SK-N-SH treated with all-trans-retinoic acid at 6 μM for 48 hours (cell line): Measurements from ENCODE around the gene PTPRT.

Experiments
- ATAC-seq: fragments of 200-7000 bp; cut with Tn5 transposase; 3 replicates; pipeline ENCODE4 v1.9.1; 2020; ENCODE audit warnings: mild to moderate bottlenecking, moderate library complexity
- ARNTL ChIP-seq: fragments of 450-650 bp; formaldehyde crosslinking; IDR thresholded peaks from 2 replicates; pipeline ENCODE4 v1.5.0; 2020; ENCODE audit warnings: low read depth, mild to moderate bottlenecking, moderate library complexity, borderline replicate concordance
- BACH2 ChIP-seq: fragments of 250-450 bp; sonication (Bioruptor Pico); IDR thresholded peaks from 2 replicates; pipeline ENCODE4 v1.9.0; 2021; ENCODE audit warnings: mild to moderate bottlenecking, borderline replicate concordance
- CREB5 ChIP-seq: fragments of 250-450 bp; sonication (Bioruptor Pico); IDR thresholded peaks from 2 replicates; pipeline ENCODE4 v1.5.1; 2020; ENCODE audit warnings: low read depth, mild to moderate bottlenecking, moderate library complexity
- CSDC2 ChIP-seq: fragments of 250-450 bp; sonication (Bioruptor Pico); IDR thresholded peaks from 2 replicates; pipeline ENCODE4 v1.5.0; 2020; ENCODE audit warnings: mild to moderate bottlenecking, moderate library complexity
- CSRNP3 ChIP-seq: fragments of 250-450 bp; sonication (Bioruptor Pico); IDR thresholded peaks from 2 replicates; pipeline ENCODE4 v1.5.1; 2021; ENCODE audit warnings: mild to moderate bottlenecking, moderate library complexity
- ESRRG ChIP-seq: fragments of 250-450 bp; sonication (Bioruptor Pico); IDR thresholded peaks from 2 replicates; pipeline ENCODE4 v1.6.1; 2021; ENCODE audit warnings: mild to moderate bottlenecking
- GLIS3 ChIP-seq: fragments of 250-450 bp; sonication (Bioruptor Pico); IDR thresholded peaks from 2 replicates; pipeline ENCODE4 v1.5.0; 2020; ENCODE audit warnings: mild to moderate bottlenecking, moderate library complexity
- PATZ1 ChIP-seq: fragments of 250-450 bp; sonication (Bioruptor Pico); IDR thresholded peaks from 2 replicates; pipeline ENCODE4 v1.8.0; 2020; ENCODE audit warnings: mild to moderate bottlenecking, moderate library complexity, borderline replicate concordance
- POU6F1 ChIP-seq: fragments of 250-450 bp; sonication (Bioruptor Pico); IDR thresholded peaks from 2 replicates; pipeline ENCODE4 v1.8.0; 2021; ENCODE audit warnings: low read depth, mild to moderate bottlenecking, moderate library complexity, borderline replicate concordance
- PPARA ChIP-seq: fragments of 250-450 bp; sonication (Bioruptor Pico); IDR thresholded peaks from 2 replicates; pipeline ENCODE4 v1.5.0; 2020; ENCODE audit warnings: mild to moderate bottlenecking, borderline replicate concordance
- RARB ChIP-seq: fragments of 250-450 bp; sonication (Bioruptor Pico); IDR thresholded peaks from 2 replicates; pipeline ENCODE4 v1.8.0; 2021; ENCODE audit warnings: mild to moderate bottlenecking, moderate library complexity
- SNAI2 ChIP-seq: fragments of 250-450 bp; sonication (Bioruptor Pico); IDR thresholded peaks from 2 replicates; pipeline ENCODE4 v1.5.0; 2020; ENCODE audit warnings: mild to moderate bottlenecking, moderate library complexity
- TCF4 ChIP-seq: fragments of 250-450 bp; sonication (Bioruptor Pico); IDR thresholded peaks from 2 replicates; pipeline ENCODE4 v1.8.0; 2021; ENCODE audit warnings: mild to moderate bottlenecking, moderate library complexity, borderline replicate concordance
- TOX ChIP-seq: fragments of 250-450 bp; sonication (Bioruptor Pico); IDR thresholded peaks from 2 replicates; pipeline ENCODE4 v1.8.0; 2021; ENCODE audit warnings: mild to moderate bottlenecking, moderate library complexity, borderline replicate concordance
- TSHZ2 ChIP-seq: fragments of 250-450 bp; sonication (Bioruptor Pico); IDR thresholded peaks from 2 replicates; pipeline ENCODE4 v1.5.0; 2020; ENCODE audit warnings: mild to moderate bottlenecking, moderate library complexity
- ZC3H10 ChIP-seq: fragments of 250-450 bp; sonication (Bioruptor Pico); IDR thresholded peaks from 2 replicates; pipeline ENCODE4 v1.5.1; 2021; ENCODE audit warnings: mild to moderate bottlenecking, moderate library complexity
- ZFP3 ChIP-seq: fragments of 250-450 bp; sonication (Bioruptor Pico); IDR thresholded peaks from 2 replicates; pipeline ENCODE4 v1.5.0; 2020; ENCODE audit warnings: mild to moderate bottlenecking, moderate library complexity
- ZFP30 ChIP-seq: fragments of 450-650 bp; formaldehyde crosslinking; IDR thresholded peaks from 2 replicates; pipeline ENCODE4 v1.5.0; 2022; ENCODE audit warnings: mild to moderate bottlenecking, moderate library complexity
- ZNF565 ChIP-seq: fragments of 450-650 bp; formaldehyde crosslinking; conservative IDR thresholded peaks from 2 replicates; pipeline ENCODE4 v1.5.0; 2020; ENCODE audit warnings: low read depth, mild to moderate bottlenecking, moderate library complexity
- ZNF70 ChIP-seq: fragments of 450-650 bp; formaldehyde crosslinking; IDR thresholded peaks from 2 replicates; pipeline ENCODE4 v1.5.0; 2020; ENCODE audit warnings: mild to moderate bottlenecking, moderate library complexity
- ZNF8 ChIP-seq: fragments of 450-650 bp; formaldehyde crosslinking; IDR thresholded peaks from 2 replicates; pipeline ENCODE4 v1.5.0; 2020; ENCODE audit warnings: mild to moderate bottlenecking, moderate library complexity

PTPRT gene

GRCh38 chr20:43202100-43202499, 12.4 kb upstream of the PTPRT start:
- no peak for ATAC-seq
- no peak for TF ChIP-seq CREB5 (CRISPR knock-in tag)
- TF ChIP-seq ZFP30, result no peak
- TF ChIP-seq ZNF565, result no peak
- no peak for TF ChIP-seq ZNF8 (CRISPR knock-in tag)
- no peak for TF ChIP-seq ESRRG (CRISPR knock-in tag)
- no peak for TF ChIP-seq ZC3H10 (CRISPR knock-in tag)
- no peak for TF ChIP-seq TSHZ2
- no peak for TF ChIP-seq RARB
- TF ChIP-seq CSDC2 (CRISPR knock-in tag), result no peak
- no peak for TF ChIP-seq TOX

GRCh38 chr20:43198607-43199006, 8.9 kb upstream of the PTPRT start:
- TF ChIP-seq PATZ1 (no peak), PPARA (no peak), CSRNP3 (CRISPR knock-in tag) (no peak), ZNF8 (CRISPR knock-in tag) (no peak), ZFP30 (no peak)
- ATAC-seq, result no peak

- no peak for TF ChIP-seq RARB
- TF ChIP-seq ZFP3 (CRISPR knock-in tag), result no peak
- TF ChIP-seq ZNF70 (CRISPR knock-in tag), result no peak
- no peak for TF ChIP-seq ZFP30
- no peak for TF ChIP-seq PATZ1
- TF ChIP-seq ZC3H10 (CRISPR knock-in tag), result no peak
- TF ChIP-seq SNAI2 (CRISPR knock-in tag), result no peak
- TF ChIP-seq ZNF565, result no peak
- no peak for TF ChIP-seq TCF4 (CRISPR knock-in tag)
- no peak for TF ChIP-seq ARNTL (CRISPR knock-in tag)
- no peak for TF ChIP-seq TOX
- TF ChIP-seq POU6F1 (CRISPR knock-in tag), result no peak
- no peak for TF ChIP-seq GLIS3 (CRISPR knock-in tag)
- no peak for TF ChIP-seq CSRNP3 (CRISPR knock-in tag)
- no peak for TF ChIP-seq ZNF8 (CRISPR knock-in tag)
- no peak for TF ChIP-seq BACH2 (CRISPR knock-in tag)
- TF ChIP-seq CREB5 (CRISPR knock-in tag), result no peak
- ATAC-seq, result no peak
These were observed 6.5 kb upstream of the PTPRT start for GRCh38 chr20:43196243-43196642.
